NCI-H187 treated with DMSO at 0.1 percent for 48 hours (cell line): ENCODE results near the gene PAX3.
"Not testable (repeated sequence)": the region's sequence is repeated elsewhere in the genome, so short reads cannot be mapped to it uniquely, and the experiment has no call there.

Experiments used
- DNase-seq: peaks from one replicate; lab custom pipeline; 2025; lab: John Stamatoyannopoulos, UW

The PAX3 gene

DNA sequence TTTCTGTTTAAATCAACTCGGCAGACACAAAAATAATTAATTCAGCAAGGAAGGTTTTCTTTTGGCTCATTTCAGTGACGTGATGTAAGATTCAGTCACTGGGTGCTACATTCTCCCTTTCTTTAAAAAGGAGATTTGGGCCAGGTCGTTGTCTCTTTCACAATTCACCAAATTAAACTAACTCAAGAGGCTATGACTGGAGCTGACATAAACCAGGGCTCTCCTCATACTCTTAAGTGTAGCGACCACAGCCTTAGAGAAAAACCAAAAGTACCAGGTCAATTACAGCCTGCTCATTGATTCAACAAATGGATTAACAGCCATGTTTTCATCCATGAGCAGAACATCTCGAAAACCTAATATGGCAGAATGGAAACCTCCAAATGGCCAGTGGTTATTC is 85.7 kb downstream of the PAX3 start:
- no peak for DNase-seq

DNA sequence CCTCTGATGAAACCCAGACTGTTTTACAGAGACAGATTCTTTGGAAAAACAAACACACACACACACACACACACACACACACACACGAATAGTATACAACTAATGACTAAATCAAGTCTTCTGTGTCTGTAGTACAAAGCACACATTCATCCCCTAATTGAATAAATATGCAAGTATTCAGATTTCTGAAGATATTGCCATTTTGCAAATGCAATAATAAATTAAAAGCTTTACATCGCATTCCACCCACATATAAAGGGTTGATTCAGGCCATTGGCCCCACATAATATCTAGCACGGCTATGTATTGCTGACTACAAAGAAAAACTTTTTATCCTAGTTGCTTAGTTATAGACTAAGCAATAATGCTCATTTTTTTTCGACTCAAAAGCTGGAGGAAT is 86.2 kb downstream of the PAX3 start:
- no peak for DNase-seq

DNA sequence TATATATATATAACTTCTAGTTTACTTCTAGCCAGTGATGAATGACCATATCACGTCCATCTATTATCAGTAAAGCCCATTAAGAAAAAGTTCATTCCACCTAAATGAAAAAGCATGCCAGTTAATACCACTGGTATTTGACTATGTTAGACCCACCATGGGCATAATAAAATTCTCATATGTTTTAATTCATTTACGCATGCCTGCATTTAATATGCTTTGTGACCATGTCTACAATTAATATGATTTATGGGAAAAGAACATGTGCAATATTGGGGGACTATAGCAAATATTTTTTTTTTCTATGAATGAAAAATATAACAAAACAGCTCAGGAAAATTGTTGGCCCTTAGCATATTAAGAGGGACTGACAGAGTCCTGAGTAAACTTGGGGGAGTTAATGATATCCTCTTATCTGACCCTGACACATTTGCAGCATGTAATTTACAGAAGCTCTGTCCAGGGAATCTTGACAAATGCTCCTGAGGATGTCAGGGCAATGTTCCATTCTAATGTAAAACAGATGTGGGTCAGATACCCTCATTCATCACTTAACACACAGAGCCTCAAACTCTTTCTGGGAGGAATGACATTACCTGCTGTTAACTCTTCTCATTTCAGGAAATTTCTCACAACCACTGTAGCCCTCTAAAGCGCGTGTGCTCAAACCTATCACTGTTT is 90.6 kb downstream of the PAX3 start:
- DNase-seq: no peak

DNA sequence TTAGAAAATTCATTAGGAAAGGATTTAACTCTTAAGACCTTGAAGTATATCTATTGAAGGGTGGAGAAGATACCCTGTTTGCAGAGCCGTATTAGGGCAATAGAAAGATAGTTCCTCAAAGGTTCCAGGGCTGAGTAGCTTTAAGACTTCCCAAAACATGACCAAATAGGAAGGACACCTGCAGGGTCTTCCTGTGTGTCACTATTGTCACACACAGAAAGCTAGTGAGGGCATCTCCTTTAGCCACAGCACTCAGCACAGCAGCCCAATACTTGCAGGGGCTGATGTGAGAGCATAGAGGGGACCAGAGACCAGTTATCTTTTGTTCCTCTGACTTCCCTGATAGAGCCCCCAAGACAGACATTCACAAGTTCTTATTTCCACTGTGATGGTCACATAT is 93.7 kb downstream of the PAX3 start:
- DNase-seq: no peak

DNA sequence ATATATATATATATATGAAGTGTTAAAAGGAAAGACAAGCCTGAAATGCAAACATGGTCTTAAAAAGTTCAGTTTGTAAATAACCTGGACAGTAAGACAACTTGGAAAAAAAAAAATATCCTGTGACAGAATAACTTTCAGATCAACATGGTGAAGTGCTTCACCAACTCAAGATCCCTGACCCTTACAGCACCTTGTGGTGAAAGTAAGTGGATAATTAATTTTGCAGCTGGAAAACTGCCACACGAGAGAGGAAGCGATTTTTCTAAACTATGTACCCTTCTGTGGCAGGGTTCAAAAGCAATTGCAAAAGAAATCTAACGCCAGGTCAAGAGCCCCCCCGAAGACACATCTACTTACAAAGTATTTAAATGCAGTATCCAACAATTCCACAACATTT is 95.8 kb downstream of the PAX3 start:
- no peak for DNase-seq

DNA sequence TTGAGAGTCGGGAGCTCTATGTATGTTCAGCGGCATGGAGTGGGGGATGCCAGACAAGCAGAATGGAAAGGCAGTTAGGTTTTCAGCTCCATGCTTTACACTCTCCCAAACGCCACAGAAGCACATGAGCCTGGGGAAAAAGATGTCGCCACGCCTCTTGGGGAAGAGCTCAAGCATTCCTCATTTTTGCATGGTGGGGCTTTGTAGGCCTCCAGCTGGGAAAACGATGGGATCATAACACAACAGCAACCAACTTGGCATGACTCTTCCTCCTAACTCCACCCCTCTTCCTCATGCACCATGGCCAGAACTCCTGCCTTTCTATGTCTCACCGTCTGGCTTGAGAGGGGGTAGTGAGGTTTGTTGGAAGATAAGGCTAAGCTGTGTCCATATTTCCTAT is 102.6 kb downstream of the PAX3 start:
- DNase-seq: no peak

DNA sequence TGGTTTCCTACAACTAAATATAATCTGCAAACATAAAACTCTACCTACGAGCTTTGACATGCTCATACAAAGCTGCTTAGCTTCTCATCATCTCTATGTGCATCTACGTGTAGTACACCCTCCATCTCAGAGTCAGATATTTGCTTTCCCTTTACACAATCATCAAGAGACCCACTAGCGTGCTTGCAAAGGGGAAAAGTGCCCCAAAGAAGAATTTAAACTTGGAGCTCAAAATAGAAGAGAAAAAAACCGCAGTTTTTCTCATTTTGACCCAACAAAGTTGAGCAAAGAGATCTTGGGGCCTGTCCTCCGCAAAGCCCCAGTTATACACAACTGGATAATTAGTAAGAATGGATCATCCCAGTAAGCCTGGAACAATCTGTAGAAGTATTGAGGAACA is 104.1 kb downstream of the PAX3 start:
- DNase-seq: no peak

DNA sequence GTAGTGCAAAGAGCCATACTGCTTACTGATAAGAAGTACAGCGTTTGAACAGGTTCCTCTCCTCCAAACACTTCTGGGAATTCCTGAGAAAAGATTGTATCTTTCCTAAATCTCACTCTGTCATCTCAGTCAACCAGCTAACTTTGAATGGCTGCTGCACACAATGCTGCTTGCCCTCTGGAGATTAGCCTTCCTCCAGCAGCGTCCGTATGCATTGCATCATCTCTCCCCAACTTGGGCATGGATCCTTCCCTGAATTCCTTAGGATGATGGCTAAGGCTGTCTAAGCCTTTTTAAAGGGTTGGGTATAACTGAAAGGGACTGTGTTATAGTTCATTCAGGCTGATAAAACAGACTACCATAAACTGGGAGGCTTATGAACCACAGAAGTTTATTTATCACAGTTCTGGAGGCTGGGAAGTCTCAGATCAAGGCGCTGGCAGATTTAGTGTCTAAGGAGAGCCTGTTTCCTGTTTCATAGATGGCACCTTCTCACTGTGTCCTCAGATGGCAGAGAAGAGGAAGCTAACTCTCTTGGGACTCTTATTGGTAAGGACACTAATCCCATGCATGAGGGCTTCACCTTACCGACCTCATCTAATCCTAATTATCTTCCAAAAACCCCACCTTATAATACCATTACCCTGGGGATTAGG is 105.3 kb downstream of the PAX3 start:
- DNase-seq: no peak

DNA sequence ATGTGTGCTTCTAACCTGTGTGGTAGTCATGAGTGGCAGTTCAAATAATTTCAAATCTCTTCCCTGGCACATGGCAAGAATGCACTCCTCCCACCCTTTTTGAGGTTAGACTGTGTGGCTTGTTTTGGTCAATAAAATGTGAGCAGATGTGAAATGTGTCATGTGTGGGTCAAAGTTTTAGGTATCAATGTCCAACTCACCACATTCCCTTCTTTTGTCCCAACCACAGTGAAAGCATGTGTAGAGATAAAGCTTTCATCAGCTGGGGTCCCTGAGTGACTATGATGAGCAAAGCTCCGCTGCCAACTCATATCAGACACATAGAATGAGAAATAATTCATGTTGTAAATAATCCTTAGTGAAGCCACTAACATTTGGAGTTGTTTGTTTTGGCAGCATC is 118.2 kb downstream of the PAX3 start:
- no peak for DNase-seq

DNA sequence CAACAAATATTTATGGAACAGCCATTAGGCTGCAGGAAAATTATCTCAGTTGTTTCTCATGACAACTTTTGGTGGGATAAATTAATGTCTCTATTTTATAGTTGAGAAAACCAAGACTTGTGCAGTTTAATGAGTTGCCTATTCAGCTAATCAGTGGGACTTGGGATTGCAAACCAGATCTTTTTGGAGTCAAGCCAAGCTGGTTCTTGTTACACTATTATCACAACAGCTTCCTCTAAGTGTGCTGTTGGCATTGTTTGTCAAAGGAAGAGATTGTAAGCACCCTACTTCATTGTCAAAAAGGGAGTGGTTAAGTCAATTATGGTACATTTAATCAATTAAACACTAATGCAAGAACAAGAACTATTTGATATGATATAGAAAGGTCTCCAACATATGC is 119.2 kb downstream of the PAX3 start:
- DNase-seq: no peak

DNA sequence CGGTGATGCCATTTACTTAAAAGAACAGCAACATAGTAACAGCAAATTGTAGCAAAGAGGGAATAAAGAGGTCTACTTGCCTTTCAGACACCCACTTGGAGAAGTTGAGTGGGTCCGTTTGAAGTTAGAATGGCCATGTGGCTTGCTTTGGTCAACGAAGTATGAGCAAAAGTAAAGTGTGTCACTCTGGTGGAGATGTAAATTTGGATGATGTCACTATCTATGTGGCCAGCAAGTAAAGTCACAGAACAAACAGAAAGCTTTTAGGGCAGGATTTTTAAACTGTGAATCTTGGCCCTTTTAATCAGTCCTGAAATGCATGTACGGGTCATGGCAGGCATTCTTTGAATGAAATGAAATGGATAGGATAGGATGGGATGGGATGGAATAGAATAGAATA is 120.3 kb downstream of the PAX3 start:
- DNase-seq: no peak

DNA sequence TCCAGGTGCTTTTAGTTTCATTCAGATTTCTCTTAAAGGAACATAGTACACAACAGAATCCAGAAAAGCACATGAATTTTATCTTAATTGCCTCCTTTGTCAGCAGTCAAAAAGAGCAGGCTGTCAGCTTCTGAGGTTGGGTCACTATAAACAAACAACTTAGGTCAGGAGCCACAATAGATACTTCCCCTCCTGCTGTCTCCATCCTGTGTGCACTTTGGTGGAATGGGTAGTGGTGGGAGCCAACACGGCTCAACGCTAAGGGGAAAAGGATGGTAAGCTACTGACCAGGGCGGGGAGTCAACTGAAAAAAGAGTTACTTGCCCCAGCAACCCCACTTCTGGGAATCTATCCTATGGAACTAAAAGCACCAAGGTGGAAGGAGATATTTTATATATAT is 121.9 kb downstream of the PAX3 start:
- no peak for DNase-seq

DNA sequence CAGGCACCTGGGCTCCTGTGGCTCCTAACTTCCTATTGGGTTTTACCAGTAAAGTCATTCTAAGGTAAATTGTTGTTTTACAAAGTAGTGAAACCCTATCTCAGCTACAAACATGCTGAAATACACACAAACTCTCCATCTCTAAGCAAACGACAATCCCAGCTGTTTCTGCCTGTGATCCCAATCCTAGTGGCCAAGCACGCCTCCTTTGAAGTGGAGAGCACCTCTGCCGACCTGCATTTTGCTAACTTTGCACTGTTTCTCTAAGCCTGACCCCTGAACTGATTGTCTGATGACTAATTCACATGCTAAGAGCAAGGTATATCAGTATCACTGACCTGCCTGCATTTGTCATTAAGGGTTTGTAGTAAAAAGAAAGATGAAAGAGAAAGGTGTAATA is 124.3 kb downstream of the PAX3 start:
- no peak for DNase-seq

DNA sequence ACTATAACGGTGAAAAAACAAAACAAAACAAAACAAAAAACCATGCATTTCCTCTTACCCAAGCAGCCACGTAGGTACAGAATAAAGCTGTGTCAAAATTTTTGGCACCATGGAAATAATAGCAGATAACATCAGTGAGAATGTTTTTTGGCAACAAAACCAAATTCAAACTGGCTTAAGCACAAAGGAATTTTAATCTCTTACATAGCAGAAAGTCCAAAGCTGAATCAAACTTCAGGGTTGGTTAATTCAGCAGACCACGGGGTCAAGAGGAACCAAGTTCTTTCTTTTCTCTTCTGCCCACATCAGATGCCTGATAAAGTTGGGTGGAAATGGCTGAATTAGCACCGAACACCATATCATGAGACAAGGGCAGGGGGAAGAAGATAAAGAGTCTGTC is 129.5 kb downstream of the PAX3 start:
- DNase-seq: no peak

DNA sequence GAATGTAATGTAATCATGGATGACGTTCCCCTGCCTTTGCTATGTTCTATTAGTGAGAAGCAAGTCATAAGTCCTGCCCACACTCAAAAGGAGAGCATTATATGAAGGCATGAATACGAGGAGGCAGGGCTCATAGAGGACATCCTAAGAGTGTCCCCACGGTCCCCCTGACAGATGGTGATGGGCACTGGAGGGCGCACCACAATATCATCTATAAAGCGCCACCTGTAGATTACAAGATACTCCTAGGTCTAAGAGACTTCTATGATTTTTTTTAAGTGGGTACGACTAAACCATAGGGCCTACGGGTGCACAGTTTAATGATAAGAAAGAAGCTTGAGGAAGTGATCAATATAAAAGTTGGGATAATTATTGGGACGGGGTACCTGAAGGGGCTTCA is 131.0 kb downstream of the PAX3 start:
- DNase-seq: no peak

DNA sequence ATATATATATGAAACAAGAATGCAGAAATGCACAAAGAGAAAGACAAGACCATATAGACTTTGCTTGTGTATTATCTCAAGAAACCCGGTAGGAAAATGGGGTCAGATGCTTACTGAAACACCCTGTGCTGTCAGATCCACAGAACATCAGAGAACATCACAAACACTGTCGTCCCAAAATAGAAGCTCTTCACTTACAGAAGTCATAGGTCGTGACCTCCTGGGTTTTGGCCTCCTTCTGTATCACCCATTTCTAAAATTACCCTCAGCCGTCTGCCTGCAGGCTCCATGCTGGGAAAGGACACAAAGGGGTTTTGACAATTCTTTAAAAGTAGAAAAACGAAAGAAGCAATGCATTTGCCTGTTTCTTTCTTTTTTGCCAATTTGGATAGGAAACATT is 137.9 kb downstream of the PAX3 start:
- DNase-seq: no peak

DNA sequence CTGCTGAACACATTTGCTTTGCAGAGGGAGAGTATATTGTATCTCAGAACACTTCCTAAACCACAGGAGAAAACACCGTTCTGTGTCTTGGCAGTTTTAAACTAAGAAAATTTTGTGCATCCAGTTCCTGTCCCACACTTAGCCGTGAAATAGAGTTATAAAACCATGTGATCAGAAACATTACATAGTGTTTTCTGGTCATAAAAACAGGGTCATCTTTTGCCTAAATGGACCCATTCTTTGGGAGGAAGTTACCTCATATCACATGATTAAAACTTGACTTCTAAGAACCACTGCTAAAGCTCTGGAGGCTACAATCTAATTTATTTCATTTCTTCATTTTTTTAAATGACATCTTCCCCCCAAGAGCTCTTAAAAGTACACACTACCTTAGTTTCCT is 138.7 kb downstream of the PAX3 start:
- no peak for DNase-seq

DNA sequence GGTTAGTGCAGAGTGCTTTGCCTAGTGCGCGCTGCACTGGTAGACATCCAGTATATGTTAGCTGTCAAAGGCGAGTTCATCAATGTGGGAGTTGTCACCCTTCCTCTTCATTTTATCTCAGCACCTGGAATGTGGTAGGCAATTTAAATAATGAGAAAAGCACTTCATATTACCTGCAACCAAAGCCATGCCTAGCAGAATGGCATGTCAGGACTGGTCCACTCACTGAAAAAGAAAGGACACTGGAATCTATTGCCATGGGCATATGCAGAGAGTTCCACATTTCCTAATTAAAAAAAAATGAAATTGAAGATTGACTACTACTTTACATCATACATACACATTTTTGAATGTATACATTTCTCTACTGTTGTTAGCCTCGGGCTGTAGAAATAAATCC is 139.6 kb downstream of the PAX3 start:
- DNase-seq: no peak

DNA sequence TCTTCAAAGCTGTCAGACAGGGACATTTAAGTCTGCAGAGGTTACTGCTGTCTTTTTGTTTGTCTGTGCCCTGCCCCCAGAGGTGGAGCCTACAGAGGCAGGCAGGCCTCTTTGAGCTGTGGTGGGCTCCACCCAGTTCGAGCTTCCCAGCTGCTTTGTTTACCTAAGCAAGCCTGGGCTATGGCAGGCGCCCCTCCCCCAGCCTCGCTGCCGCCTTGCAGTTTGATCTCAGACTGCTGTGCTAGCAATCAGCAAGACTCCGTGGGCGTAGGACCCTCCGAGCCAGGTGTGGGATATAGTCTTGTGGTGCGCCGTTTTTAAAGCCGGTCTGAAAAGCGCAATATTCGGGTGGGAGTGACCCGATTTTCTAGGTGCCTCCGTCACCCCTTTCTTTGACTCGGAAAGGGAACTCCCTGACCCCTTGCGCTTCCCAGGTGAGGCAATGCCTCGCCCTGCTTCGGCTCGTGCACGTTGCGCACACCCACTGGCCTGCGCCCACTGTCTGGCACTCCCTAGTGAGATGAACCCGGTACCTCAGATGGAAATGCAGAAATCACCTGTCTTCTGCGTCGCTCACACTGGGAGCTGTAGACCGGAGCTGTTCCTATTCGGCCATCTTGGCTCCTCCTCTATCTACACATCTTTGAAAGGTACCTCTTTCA is 143.7 kb downstream of the PAX3 start:
- not testable (repeated sequence) for DNase-seq
